GM12891 (cell line): ENCODE measurements around the gene CLEC9A.

Experiments
- PAX5 ChIP-seq: IDR thresholded peaks from 2 replicates; pipeline ENCODE4 v1.6.1; 2011; ENCODE audit warnings: low read length, moderate library complexity, mild to moderate bottlenecking; ENCODE audit not compliant: insufficient read depth, severe bottlenecking
- POLR2A ChIP-seq: IDR thresholded peaks from 2 replicates; pipeline ENCODE4 v1.6.1; 2011; ENCODE audit warnings: low read depth, low read length, control low read depth
- POLR2AphosphoS5 ChIP-seq: IDR thresholded peaks from 2 replicates; pipeline ENCODE4 v1.6.1; 2011; ENCODE audit warnings: low read depth, low read length, control low read depth

DNA sequence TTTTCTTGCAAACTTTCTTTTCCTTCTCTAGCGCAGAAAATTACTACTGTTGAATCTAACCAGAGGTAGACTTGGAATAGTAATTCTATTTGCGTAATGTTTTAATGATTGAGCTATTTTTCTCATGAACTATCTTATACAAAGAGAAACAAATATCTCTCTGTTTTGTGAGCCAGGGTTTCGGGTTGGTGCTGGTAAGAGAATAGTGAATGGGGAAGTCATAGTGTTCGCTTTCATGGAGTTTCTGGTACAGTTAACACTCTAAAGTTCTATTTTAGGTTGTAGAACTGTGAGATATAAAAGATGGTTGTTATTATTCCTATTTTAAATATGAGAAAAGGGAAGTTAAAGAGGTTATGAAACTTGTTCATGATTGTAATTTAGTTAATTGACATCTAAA is 38.2 kb upstream of the CLEC9A start:
- no peak for TF ChIP-seq POLR2AphosphoS5
- TF ChIP-seq POLR2A: no peak
- no peak for TF ChIP-seq PAX5
